NCI-H2227 (cell line): Measurements from ENCODE around the gene GLRA2.

Experiments used
- DNase-seq: peaks from one replicate; lab custom pipeline; 2025; ENCODE audit not compliant: unreplicated experiment; lab: John Stamatoyannopoulos, UW

GLRA2 gene

DNA sequence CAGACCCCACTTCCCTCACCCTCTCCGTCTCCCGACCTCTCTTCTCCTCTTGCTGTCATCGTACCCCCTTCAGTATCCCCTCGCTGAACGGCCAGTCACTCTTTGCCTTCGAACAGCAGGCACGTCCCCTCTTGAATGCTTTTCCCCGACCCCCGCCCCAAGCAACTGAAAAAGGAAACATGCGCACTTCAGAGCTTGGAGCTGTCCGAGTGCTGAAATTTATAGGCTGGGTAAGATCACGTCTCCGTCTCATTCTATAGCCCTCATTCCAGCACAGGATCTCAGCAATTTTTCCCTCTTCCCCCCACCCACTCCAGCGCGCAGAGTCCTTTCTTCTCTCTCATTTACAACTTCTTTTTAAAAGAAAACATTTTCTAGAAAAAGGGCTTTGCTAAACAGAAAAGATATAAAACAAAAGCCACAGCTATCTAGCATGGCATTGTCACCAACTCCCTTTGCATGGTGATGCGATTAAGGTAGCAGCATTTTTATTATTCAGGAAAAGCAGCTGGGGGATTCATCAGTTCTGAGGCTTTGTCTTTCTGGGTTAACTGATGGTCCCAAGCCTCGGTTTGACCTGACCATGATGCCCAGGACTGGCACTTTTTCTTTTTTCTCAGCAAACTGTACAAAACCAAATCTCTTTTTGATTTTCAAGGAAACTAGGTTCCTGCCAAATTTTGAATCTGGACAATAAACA is at the start of gene GLRA2:
Gene GLRA2 (plus strand): TSS at position 247 of the 700 bp plus-strand sequence. CDS start 522 bp downstream, outside the sequence.
- no peak for DNase-seq

GRCh38 chrX:14489437-14489836 is 39.9 kb upstream of the GLRA2 start:
- no peak for DNase-seq

- no peak for DNase-seq
These were observed 37.6 kb upstream of the GLRA2 start for GRCh38 chrX:14491689-14492088.

DNA sequence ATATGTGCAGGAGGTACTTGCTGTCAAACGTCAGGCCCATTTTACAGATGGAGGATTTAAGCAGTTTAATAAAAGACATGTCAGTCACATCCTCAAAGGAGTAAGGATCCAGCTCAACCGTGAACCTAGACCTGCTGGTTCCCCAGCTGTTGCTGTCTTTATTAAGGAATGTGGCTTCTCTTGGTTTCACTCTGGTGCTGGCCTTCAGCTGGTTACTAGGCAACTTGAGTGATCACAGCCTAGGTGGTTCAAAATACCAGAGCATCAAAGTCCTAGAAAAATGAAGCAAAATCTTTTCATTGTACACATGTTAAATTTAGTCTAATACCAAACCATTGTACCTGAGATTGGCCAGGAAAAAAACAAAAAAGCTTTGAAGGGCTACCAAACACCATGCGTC is 32.7 kb upstream of the GLRA2 start:
- no peak for DNase-seq

DNA sequence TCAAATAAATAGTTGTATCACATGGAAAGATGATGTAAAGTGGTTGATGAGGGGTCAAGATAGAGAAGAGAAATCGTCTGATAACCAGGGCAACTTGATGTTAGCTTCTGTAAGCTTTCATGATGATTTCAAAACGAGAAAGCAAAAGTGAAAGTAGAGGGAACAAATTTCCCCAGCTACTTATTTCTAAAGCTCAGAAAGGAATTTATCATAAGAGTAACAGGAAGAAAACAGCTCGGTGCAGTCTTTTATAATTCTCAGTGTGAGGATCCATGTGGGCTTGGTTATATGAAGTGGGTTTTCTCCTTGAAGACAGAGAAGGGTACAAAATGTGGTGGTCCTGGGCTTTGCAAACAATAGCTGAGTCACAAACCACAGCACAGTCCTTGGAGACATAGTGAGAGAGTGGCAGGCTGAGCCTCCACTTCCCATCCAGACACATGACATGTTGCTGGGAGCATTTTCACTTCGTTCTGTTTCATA is 32.1 kb upstream of the GLRA2 start:
- DNase-seq, result no peak

DNA sequence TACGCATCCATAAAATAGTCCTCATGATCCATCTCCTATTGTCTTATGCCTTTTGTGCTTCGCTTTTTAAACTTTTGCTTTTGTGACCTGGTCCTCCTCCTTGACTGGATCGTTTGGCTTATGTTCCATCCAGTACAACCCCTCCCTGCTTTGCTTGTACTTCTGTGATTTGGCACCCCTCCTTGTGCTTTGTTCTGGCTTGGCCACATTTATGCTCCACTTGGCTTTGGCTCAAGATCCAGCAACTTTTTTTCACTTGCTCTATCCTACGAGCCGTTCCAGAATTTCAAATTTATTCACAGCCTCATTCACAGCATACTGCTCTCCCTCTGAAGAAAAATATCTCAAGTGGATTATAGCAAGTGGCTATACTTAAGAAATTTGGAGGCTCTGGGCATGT is 28.0 kb upstream of the GLRA2 start:
- no peak for DNase-seq

DNA sequence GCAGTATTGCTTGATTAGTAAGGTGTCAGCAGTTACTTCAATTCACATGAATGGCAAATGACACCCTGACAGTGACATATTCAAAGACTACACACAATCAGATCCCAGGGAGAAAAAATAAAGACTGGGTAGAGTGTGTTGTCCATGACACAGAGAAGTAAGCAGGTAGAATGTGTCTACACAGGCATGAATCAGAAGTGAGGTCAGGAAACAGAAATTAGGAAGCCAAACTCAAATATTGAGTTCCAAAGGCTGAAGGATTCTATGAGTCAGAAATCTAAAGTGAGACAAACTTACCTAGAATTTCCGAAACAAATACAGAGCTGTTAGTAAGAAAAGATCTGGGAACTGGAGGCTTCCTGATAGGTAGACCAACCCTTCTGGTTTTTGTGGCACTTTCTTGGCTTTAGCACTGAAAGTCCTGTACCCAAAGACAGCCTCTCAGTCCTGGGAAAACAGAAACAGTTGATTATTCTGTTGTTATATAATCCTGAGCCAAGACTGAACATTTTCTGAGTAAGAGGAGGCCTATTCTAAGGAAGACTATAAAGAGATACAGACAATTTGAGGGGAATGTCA is 24.3 kb upstream of the GLRA2 start:
- no peak for DNase-seq

DNA sequence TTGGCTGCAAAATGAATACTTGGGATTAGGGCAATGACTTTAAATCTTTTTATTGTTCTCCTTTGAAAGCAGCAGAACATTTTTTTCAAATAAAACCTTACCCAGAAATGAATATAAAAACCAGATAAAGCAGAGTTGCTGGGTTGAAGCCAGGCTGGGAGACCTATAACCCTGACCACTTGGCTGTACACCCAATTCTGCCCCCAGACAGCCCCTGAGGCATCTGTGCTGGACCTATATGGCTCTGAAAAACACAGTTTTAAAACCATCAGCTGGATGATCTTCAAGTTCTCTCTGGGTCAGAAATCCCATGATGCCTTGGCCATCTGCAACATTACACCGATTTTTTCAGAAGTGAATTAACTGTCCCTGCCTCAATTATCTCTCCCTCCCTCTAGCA is 23.7 kb upstream of the GLRA2 start:
- no peak for DNase-seq

- no peak for DNase-seq
These were observed 22.5 kb upstream of the GLRA2 start for GRCh38 chrX:14506866-14507265.

DNA sequence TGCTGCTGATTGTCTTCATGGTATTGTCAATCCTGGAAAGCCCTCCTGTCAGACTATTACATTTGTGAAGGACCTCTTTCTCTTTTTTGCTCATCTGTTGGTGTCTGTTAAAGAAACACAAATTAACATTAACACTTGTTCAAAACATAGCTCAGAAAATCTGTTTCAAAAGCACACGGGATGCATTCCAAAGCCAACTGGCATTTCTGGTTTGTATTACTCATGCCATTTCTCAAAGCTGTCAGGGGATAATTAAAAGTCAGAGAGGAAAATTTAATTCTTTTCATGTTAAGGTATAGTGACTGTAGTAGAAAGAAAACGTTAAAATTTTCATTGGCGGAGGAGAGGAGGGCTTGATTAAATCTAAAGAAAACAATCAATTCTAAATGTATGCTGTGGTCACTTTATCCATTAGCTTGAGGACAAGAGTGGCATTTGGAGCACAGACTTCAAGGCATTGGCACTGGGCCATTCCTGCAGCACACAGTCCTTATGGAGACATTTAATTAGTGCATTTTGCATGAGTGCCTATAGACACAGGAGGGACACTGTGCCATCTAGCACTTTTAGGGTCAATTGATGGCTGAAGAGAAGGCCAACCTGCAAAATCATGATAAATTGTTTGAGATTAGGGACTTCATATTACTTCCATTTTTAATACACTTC is 21.2 kb upstream of the GLRA2 start:
- no peak for DNase-seq

GRCh38 chrX:14509325-14510057 is 19.8 kb upstream of the GLRA2 start:
- no peak for DNase-seq

DNA sequence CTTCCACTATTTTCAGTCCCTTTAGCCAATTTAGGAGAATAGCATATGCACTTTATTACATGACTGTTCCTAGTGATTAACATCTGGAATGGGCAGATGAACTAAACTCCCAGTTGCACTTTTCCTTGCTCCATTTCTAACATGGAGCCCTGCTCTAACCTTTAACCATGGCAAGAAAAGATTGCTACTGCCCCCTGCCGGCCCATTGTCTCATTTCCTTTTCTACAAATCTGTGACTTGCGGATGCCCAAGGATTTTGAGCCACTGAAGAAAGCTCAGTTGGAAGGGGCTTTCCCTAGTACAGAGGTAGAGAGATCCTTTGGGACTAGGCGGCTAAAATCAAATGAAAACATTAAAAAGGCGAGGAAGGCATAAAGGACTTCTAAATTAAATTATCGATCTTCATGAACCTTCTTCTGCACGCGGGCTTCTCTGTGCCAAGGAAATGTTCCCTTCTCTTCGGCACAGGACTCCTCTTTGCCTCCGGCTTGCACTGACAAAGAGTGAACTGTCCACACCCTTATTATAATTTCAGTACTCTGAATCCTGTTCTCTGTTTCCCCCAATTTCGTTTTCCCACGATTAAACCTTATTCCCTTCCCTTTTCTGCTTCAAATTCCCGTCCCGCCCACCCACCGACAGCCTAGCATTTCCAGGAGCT is 577 bp upstream of the GLRA2 start:
- peak; percentile 78 for DNase-seq

- no peak for DNase-seq
These were observed 4.5 kb downstream of the GLRA2 start for GRCh38 chrX:14533867-14534266.

GRCh38 chrX:14546190-14546589 is 16.9 kb downstream of the GLRA2 start:
- no peak for DNase-seq

GRCh38 chrX:14554131-14554715 is 24.9 kb downstream of the GLRA2 start:
- no peak for DNase-seq

- no peak for DNase-seq
These were observed 34.7 kb downstream of the GLRA2 start for GRCh38 chrX:14564058-14564457.

GRCh38 chrX:14573161-14573560 is 43.8 kb downstream of the GLRA2 start:
- no peak for DNase-seq

- DNase-seq, result no peak
These were observed 51.7 kb downstream of the GLRA2 start for GRCh38 chrX:14581081-14581480.

- no peak for DNase-seq
These were observed 55.2 kb downstream of the GLRA2 start for GRCh38 chrX:14584548-14584947.

- DNase-seq, result no peak
These were observed 60.9 kb downstream of the GLRA2 start for GRCh38 chrX:14590216-14590615.
